Esophagus muscularis mucosa (tissue), 4 donors: Measurements from ENCODE around the gene CLCNKB. TPM values are rescaled to one million over a fixed set of nuclear protein-coding genes. Genes with fewer than 3 reads are reported as not detected.
"Not testable (repeated sequence)": the region's sequence is repeated elsewhere in the genome, so short reads cannot be mapped to it uniquely, and the experiment has no call there.

ENCODE experiments used
- DNase-seq: peaks from one replicate; pipeline ENCODE4 v3.0.0-alpha.2; 2017; ENCODE audit errors: extremely low spot score
- H3K27ac ChIP-seq, 4 donors: fragments of 200-600 bp; sonication (generic); replicated peaks in 1 of 4; 1 replicate in 3 of 4; 2 replicates in 1 of 4; pipeline ENCODE4 v1.5.1; 2016 to 2019; ENCODE audit warnings: mild to moderate bottlenecking in 1 of 4
- H3K27me3 ChIP-seq, 4 donors: fragments of 200-600 bp; sonication (generic); one replicate each; pipeline versions ENCODE4 v1.5.1 to v1.6.0; 2016 to 2019
- H3K36me3 ChIP-seq, 4 donors: fragments of 200-600 bp; sonication (generic); one replicate each; pipeline ENCODE4 v1.5.1; 2016 to 2019
- H3K4me1 ChIP-seq, 4 donors: fragments of 200-600 bp; sonication (generic); one replicate each; pipeline ENCODE4 v1.5.1; 2016 to 2019
- H3K4me3 ChIP-seq, 4 donors: fragments of 200-600 bp; sonication (generic); 1 replicate in 2 of 4; 2 replicates in 2 of 4; pipeline ENCODE4 v1.5.1; 2016 to 2019; ENCODE audit warnings: mild to moderate bottlenecking in 4 of 4, moderate library complexity in 1 of 4
- H3K9me3 ChIP-seq, 4 donors: fragments of 200-600 bp; sonication (generic); 1 replicate in 3 of 4; 2 replicates in 1 of 4; pipeline ENCODE4 v1.5.1; 2016 to 2019
- CTCF ChIP-seq, 3 experiments: fragments of 200-600 bp in 2 of 3; fragments of 450-650 bp in 1 of 3; sonication (generic) in 2 of 3; IDR thresholded peaks; one replicate each; pipeline ENCODE4 v1.5.1; 2017 to 2019; ENCODE audit warnings: antibody characterized with exemption in 3 of 3, mild to moderate bottlenecking in 2 of 3, moderate library complexity in 1 of 3
- EP300 ChIP-seq: sonication (generic); formaldehyde crosslinking; IDR thresholded peaks from one replicate; pipeline ENCODE4 v1.6.1; 2017; ENCODE audit warnings: antibody characterized with exemption
- POLR2A ChIP-seq: fragments of 450-650 bp; IDR thresholded peaks from one replicate; pipeline ENCODE4 v1.6.1; 2017; ENCODE audit warnings: antibody characterized with exemption, moderate library complexity, mild to moderate bottlenecking, low read depth
- POLR2AphosphoS5 ChIP-seq, 2 donors: sonication (generic); formaldehyde crosslinking; IDR thresholded peaks; one replicate each; pipeline ENCODE4 v1.6.1; 2017; ENCODE audit warnings: antibody characterized with exemption in 2 of 2
- WGBS: methylation state at CpG from one replicate; pipeline ENCODE4 v1.1.5; 2018; 5-methylcytosine and 5-hydroxymethylcytosine counted together
- intact Hi-C: fragments of 100-400 bp; cut with DNase I; formaldehyde crosslinking; loops from one replicate; pipeline ENCODE4 v1.15.1; 2023
- total RNA-seq, 4 donors: library from RNA; depleted of rRNA; stranded (reverse); fragments of >200 nt; gene quantifications; one replicate each; pipeline versions ENCODE4 v1.1.0 to v1.2.1, GENCODE V29; 2016

The CLCNKB gene
- total RNA-seq, 4 donors from 2014 or later, result 0.34 TPM; not detected in 3

- DNase-seq, result no peak
- Histone ChIP-seq H3K36me3 (no peaks in the 10 kb centered on the region), H3K9me3 (no peaks in the 10 kb centered on the region), H3K27me3 (no peaks in the 10 kb centered on the region), H3K4me3 (no peak overlapping the region), H3K4me1 (peaks cover 0 to 30% (median 20%) of the 10 kb centered on the region in 4 donors), H3K27ac (no peak overlapping the region)
- 65% methylated on average over 7 of the region's 9 CpGs for WGBS
- intact Hi-C loops, result no loop called here
- no peak for TF ChIP-seq EP300
- TF ChIP-seq CTCF (IDR thresholded peaks at IDR 0.05), result no peak
- no peak for TF ChIP-seq POLR2AphosphoS5 (IDR thresholded peaks at IDR 0.05)
- no peak for TF ChIP-seq POLR2A
Measured at GRCh38 chr1:15997637-15998280, 45.8 kb upstream of the CLCNKB start.

DNA sequence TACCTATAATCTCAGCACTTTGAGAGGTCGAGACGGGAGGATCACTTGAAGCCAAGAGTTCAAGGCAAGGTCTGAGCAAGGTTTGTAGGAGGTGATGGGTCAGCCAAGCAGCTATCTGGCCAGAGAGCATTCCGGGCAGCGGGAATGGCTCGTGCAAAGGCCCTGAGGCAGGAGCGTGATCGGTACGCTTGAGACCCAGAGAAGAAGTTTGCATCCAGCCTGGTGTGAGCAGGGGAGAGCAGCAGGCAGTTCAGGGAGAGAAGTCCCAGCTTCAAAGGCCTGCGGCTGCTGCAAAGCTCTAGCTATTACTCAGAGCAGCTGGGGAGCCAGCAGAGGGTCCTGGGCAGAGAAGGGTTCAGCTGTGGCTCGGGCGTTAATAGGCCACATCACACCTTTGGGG, 44.7 kb upstream of the CLCNKB start:
- WGBS, result 97% methylated on average over 11 of the region's 11 CpGs
- intact Hi-C loops, result no loop called here
- TF ChIP-seq POLR2A, result no peak
- TF ChIP-seq EP300, result no peak
- no peak for TF ChIP-seq CTCF (IDR thresholded peaks at IDR 0.05)
- no peak for TF ChIP-seq POLR2AphosphoS5 (IDR thresholded peaks at IDR 0.05)
- Histone ChIP-seq H3K9me3 (no peaks in the 10 kb centered on the region), H3K4me3 (no peak overlapping the region), H3K36me3 (no peaks in the 10 kb centered on the region), H3K4me1 (peaks cover 0 to 23% (median 17%) of the 10 kb centered on the region in 4 donors), H3K27ac (no peak overlapping the region), H3K27me3 (no peaks in the 10 kb centered on the region)
- DNase-seq, result no peak

GRCh38 chr1:16001274-16001673, 42.3 kb upstream of the CLCNKB start:
- intact Hi-C loops, H3K9me3 ChIP-seq, H3K27me3 ChIP-seq, H3K36me3 ChIP-seq, H3K27ac ChIP-seq, H3K4me1 ChIP-seq, H3K4me3 ChIP-seq, DNase-seq: not testable (repeated sequence)
- 97% methylated on average over 10 of the region's 10 CpGs for WGBS

GRCh38 chr1:16005597-16005996, 38.0 kb upstream of the CLCNKB start:
- TF ChIP-seq POLR2AphosphoS5 (IDR thresholded peaks at IDR 0.05), result no peak
- TF ChIP-seq CTCF (IDR thresholded peaks at IDR 0.05), result no peak
- TF ChIP-seq POLR2A, result no peak
- no peak for TF ChIP-seq EP300
- no peak for DNase-seq

GRCh38 chr1:16006010-16006409, 37.6 kb upstream of the CLCNKB start:
- no peak for DNase-seq
- TF ChIP-seq CTCF (IDR thresholded peaks at IDR 0.05) (no peak), EP300 (no peak), POLR2AphosphoS5 (IDR thresholded peaks at IDR 0.05) (no peak), POLR2A (no peak)
- intact Hi-C loops, result no loop called here
- H3K4me3 ChIP-seq, result no peak overlapping the region
- H3K4me1 ChIP-seq, result peaks cover 0 to 3% (median 0%) of the 10 kb centered on the region in 4 donors
- 86% methylated on average over 11 of the region's 11 CpGs for WGBS
- H3K27me3 ChIP-seq, result no peaks in the 10 kb centered on the region
- H3K9me3 ChIP-seq, result no peaks in the 10 kb centered on the region
- H3K36me3 ChIP-seq, result no peaks in the 10 kb centered on the region
- H3K27ac ChIP-seq, result no peak overlapping the region

More at GRCh38 chr1:16005597-16005996, 38.0 kb upstream of the CLCNKB start:
- WGBS, result 85% methylated on average over 5 of the region's 5 CpGs
- H3K4me3 ChIP-seq, result no peak overlapping the region
- no peaks in the 10 kb centered on the region for H3K27me3 ChIP-seq
- no peaks in the 10 kb centered on the region for H3K9me3 ChIP-seq
- H3K27ac ChIP-seq, result no peak overlapping the region
- H3K4me1 ChIP-seq, result peaks cover 0 to 3% (median 0%) of the 10 kb centered on the region in 4 donors
- intact Hi-C loops, result no loop called here
- no peaks in the 10 kb centered on the region for H3K36me3 ChIP-seq
